Measurements from ENCODE around the gene SHISA3.

The SHISA3 gene

GRCh38 chr4:42396752-42397634 lies at the start of gene SHISA3:
Gene SHISA3, plus strand, starts transcription at chr4:42397488. Its CDS starts 569 bp downstream, at chr4:42398057.
- DNase-seq (ENCODE audit: low read depth), result peak; percentile 24
- peak within 1 kb of the TSS; percentile 29 for H3K4me3 ChIP-seq (ENCODE audit: control insufficient read depth, low read depth, low read length)
- no peak for TF ChIP-seq CTCF (conservative IDR thresholded peaks at IDR 0.05; ENCODE audit: control insufficient read depth, insufficient read depth, low read depth, low read length)

- no peak for TF ChIP-seq CTCF (conservative IDR thresholded peaks at IDR 0.05; ENCODE audit: control insufficient read depth, insufficient read depth, low read depth, low read length)
- no peak overlapping the region for H3K4me3 ChIP-seq (ENCODE audit: control insufficient read depth, low read depth, low read length)
- DNase-seq (ENCODE audit: low read depth), result peak; percentile 44
These were observed 49.0 kb upstream of the SHISA3 start for GRCh38 chr4:42348247-42348646.

- no peak for TF ChIP-seq CTCF (conservative IDR thresholded peaks at IDR 0.05; ENCODE audit: control insufficient read depth, insufficient read depth, low read depth, low read length)
- DNase-seq (ENCODE audit: low read depth), result peak; percentile 2
- no peak overlapping the region for H3K4me3 ChIP-seq (ENCODE audit: control insufficient read depth, low read depth, low read length)
These were observed 48.6 kb upstream of the SHISA3 start for GRCh38 chr4:42348692-42349091.

GRCh38 chr4:42350611-42351182 lies 46.6 kb upstream of the SHISA3 start:
- TF ChIP-seq CTCF (conservative IDR thresholded peaks at IDR 0.05; ENCODE audit: control insufficient read depth, insufficient read depth, low read depth, low read length), result no peak
- no peak for DNase-seq (ENCODE audit: low read depth)
- H3K4me3 ChIP-seq (ENCODE audit: control insufficient read depth, low read depth, low read length), result no peak overlapping the region

- H3K4me3 ChIP-seq (ENCODE audit: control insufficient read depth, low read depth, low read length), result no peak overlapping the region
- TF ChIP-seq CTCF (conservative IDR thresholded peaks at IDR 0.05; ENCODE audit: control insufficient read depth, insufficient read depth, low read depth, low read length), result no peak
These were observed 45.2 kb upstream of the SHISA3 start for GRCh38 chr4:42352049-42352448.

GRCh38 chr4:42357325-42357724 lies 40.0 kb upstream of the SHISA3 start:
- TF ChIP-seq CTCF (conservative IDR thresholded peaks at IDR 0.05; ENCODE audit: control insufficient read depth, insufficient read depth, low read depth, low read length), result no peak
- DNase-seq (ENCODE audit: low read depth), result no peak
- no peak overlapping the region for H3K4me3 ChIP-seq (ENCODE audit: control insufficient read depth, low read depth, low read length)

More at GRCh38 chr4:42352049-42352448, 45.2 kb upstream of the SHISA3 start:
- no peak for DNase-seq (ENCODE audit: low read depth)
